Large intestine (tissue), 3 donors: Measurements from ENCODE around the gene AUNIP. TPM values are rescaled to one million over a fixed set of nuclear protein-coding genes. Genes with fewer than 3 reads are reported as not detected.
A peak's percentile ranks its signal among the peaks of the same experiment; 100 is the strongest.

Experiments used
- DNase-seq, 2 donors: peaks; one replicate each; pipeline versions ENCODE4 v3.0.0 to v3.0.0-alpha.2; 2013
- H3K27ac ChIP-seq: one replicate; pipeline ENCODE4 v1.5.1; 2013; ENCODE audit warnings: low read length
- H3K27me3 ChIP-seq: 2 replicates; pipeline ENCODE4 v1.6.1; 2013; ENCODE audit warnings: low read length; ENCODE audit not compliant: control insufficient read depth, insufficient read depth
- H3K36me3 ChIP-seq: 2 replicates; pipeline ENCODE4 v1.6.1; 2013; ENCODE audit warnings: low read length; ENCODE audit not compliant: control insufficient read depth, insufficient read depth
- H3K4me1 ChIP-seq: one replicate; pipeline ENCODE4 v1.6.1; 2013; ENCODE audit warnings: low read length; ENCODE audit not compliant: control insufficient read depth, insufficient read depth
- H3K4me3 ChIP-seq: one replicate; pipeline ENCODE4 v1.5.1; 2013; ENCODE audit warnings: low read length
- H3K9me3 ChIP-seq: one replicate; pipeline ENCODE4 v1.6.1; 2013; ENCODE audit warnings: mild to moderate bottlenecking, low read depth, low read length, moderate library complexity; ENCODE audit not compliant: control insufficient read depth
- WGBS: methylation state at CpG from one replicate; pipeline ENCODE4 v1.1.5; 2013; ENCODE audit warnings: low lambda C conversion rate; ENCODE audit not compliant: insufficient coverage; 5-methylcytosine and 5-hydroxymethylcytosine counted together
- polyA plus RNA-seq: library from polyadenylated mRNA; unstranded; fragments of 120-200 nt; gene quantifications from one replicate; pipeline ENCODE4 v1.2.1, GENCODE V29; 2013

AUNIP gene
- polyA plus RNA-seq, 1 donor: 2.0 TPM

DNA sequence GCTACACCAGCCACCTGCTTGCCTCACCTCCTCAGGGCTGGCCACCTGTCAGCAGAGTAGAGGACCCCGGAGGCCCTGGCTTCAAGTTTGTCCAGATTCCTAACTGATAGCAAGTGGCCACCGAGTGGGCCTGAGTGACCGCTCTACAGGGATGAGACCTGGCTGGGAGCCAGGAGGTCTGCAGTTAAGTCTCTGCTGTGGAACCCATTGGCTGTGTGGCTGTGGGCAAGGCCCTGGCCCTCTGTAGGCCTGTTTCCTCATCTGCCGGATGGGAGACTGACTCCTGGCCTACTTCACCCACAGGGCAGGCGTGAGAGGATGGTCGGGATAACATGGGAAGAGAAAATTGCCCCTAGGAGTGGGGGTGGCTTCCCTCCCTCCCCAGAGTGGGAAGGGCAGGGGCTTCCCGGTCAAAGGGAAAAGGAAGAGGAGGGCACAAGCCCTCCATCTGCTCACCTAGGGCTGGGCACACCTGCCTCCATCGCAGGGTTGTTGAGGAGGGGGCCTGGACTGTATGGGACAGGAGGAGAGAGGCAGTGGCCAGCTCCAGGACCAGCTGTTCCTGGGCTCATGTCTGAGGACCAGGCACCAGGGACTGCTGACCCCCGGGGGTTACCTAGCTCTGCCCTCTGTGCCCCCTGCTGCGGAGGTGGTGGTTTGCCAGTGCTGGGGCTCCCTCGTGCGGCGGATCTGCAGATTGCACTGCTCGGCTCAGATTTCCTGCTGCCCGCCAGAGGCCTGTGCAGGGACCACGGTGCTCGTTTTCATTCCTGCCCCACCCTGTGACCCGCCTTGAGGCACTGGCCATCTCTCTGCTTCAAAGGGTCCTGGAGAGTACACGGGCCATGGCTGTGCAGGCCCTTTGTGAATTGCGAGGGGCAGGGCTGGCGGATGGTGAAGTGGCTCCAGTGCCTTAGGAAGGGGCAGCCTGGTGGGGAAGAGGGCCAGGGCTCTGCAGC lies 48.6 kb downstream of the AUNIP start:
- no peaks in the 10 kb centered on the region for H3K27me3 ChIP-seq
- DNase-seq: peak in 1 of 2 donors; percentile 28
- H3K4me3 ChIP-seq: no peak overlapping the region
- no CpG with 5 or more reads among the region's 21 CpGs for WGBS
- no peaks in the 10 kb centered on the region for H3K9me3 ChIP-seq
- H3K27ac ChIP-seq: no peak overlapping the region
- H3K36me3 ChIP-seq: peaks cover 80% of the 10 kb centered on the region
- no peaks in the 10 kb centered on the region for H3K4me1 ChIP-seq

GRCh38 chr1:25809929-25810328 lies 49.3 kb downstream of the AUNIP start:
- no peak for DNase-seq
- H3K4me3 ChIP-seq: no peak overlapping the region
- no CpG with 5 or more reads among the region's 7 CpGs for WGBS
- H3K36me3 ChIP-seq: peaks cover 80% of the 10 kb centered on the region
- no peaks in the 10 kb centered on the region for H3K4me1 ChIP-seq
- H3K27me3 ChIP-seq: no peaks in the 10 kb centered on the region
- H3K27ac ChIP-seq: no peak overlapping the region
- no peaks in the 10 kb centered on the region for H3K9me3 ChIP-seq

- peaks cover 79% of the 10 kb centered on the region for H3K36me3 ChIP-seq
- no peaks in the 10 kb centered on the region for H3K4me1 ChIP-seq
- no peak for DNase-seq
Observed at GRCh38 chr1:25809283-25809926, 49.9 kb downstream of the AUNIP start.

DNA sequence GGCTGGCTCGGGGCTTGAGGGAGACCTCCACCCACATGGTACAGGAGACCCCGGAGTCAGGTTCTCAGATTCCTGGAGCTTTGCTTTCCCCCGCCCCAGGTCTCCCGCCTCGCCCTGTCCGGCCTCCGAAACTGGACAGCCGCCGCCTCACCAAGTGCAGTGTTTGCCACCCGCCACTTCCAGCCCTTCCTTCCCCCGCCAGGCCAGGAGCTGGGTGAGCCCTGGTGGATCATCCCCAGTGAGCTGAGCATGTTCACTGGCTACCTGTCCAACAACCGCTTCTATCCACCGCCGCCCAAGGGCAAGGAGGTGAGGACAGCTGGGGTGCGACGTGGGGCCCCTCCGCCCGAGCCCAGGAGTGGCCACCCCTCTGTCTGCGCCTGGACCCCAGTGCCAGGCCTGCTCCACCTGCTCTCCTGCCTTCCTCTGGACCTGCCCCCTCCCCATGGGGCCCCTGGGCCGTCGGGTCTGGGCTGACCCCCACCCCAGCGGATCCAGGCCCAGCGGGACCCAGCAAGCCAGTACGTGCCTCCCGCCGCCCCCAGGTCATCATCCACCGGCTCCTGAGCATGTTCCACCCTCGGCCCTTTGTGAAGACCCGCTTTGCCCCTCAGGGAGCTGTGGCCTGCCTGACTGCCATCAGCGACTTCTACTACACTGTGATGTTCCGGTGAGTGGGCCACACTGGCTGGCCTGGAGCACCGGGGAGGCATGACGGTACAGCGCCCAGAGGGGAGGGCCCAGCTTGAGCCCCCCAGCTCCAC lies 50.6 kb downstream of the AUNIP start:
- no peaks in the 10 kb centered on the region for H3K9me3 ChIP-seq
- no peak for DNase-seq
- no peaks in the 10 kb centered on the region for H3K4me1 ChIP-seq
- no CpG with 5 or more reads among the region's 34 CpGs for WGBS
- no peaks in the 10 kb centered on the region for H3K27me3 ChIP-seq
- no peak overlapping the region for H3K27ac ChIP-seq
- H3K36me3 ChIP-seq: peaks cover 71% of the 10 kb centered on the region
- no peak overlapping the region for H3K4me3 ChIP-seq

More at GRCh38 chr1:25809283-25809926, 49.9 kb downstream of the AUNIP start:
- H3K4me3 ChIP-seq: no peak overlapping the region
- no peaks in the 10 kb centered on the region for H3K9me3 ChIP-seq
- H3K27ac ChIP-seq: no peak overlapping the region
- H3K27me3 ChIP-seq: no peaks in the 10 kb centered on the region
- no CpG with 5 or more reads among the region's 18 CpGs for WGBS

DNA sequence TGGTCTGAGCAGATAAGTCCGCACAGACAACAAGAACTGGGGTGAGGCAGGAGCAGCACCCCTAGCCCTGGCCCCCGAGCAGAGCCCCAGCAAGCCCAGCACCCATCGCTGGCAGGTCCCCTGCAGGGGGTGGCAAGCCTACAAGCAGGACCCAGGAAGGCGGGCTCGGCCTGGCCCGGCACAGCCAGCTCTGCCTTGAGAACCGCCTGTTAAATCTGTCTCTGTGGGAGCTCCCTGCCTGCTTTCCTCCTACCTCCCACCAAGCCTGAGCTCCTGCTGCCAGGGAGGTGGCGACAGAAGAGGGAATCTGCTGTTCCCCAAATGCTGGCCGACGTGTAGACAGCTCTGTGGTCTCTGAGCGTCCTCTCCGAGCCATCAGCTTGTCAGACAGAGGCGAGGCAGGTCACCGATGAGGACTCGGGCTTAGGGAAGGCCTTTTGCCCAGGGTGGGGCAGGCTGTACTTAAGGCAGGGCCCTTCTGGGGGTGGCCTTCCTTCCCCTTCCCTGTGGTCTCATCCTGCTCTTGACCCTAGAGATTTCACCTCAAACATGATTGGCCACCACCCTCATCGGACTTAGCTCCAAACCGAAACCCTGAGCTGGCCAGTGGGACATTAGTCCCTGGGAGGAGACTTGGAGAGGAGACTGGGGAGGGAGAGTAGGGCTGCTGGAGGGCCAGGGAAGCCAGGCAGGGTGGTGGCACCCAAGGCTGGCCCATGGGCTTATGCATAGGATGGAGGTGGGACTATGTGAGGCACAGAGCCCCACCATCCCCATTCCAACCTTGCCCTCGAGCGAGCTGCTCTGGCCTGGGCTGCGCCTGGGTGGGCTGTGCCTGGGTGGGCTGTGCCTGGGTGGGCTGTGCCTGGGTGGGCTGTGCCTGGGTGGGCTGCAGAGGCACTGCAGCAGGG lies 51.5 kb downstream of the AUNIP start:
- no peak overlapping the region for H3K27ac ChIP-seq
- H3K9me3 ChIP-seq: no peaks in the 10 kb centered on the region
- no peak for DNase-seq
- H3K4me1 ChIP-seq: no peaks in the 10 kb centered on the region
- no peak overlapping the region for H3K4me3 ChIP-seq
- peaks cover 69% of the 10 kb centered on the region for H3K36me3 ChIP-seq
- H3K27me3 ChIP-seq: no peaks in the 10 kb centered on the region
- no CpG with 5 or more reads among the region's 20 CpGs for WGBS

GRCh38 chr1:25806418-25806817 lies 52.8 kb downstream of the AUNIP start:
- Histone ChIP-seq H3K27ac (no peak overlapping the region), H3K36me3 (peaks cover 60% of the 10 kb centered on the region), H3K4me1 (no peaks in the 10 kb centered on the region), H3K9me3 (no peaks in the 10 kb centered on the region), H3K4me3 (no peak overlapping the region), H3K27me3 (no peaks in the 10 kb centered on the region)
- DNase-seq: no peak
- WGBS: no CpG with 5 or more reads among the region's 4 CpGs

DNA sequence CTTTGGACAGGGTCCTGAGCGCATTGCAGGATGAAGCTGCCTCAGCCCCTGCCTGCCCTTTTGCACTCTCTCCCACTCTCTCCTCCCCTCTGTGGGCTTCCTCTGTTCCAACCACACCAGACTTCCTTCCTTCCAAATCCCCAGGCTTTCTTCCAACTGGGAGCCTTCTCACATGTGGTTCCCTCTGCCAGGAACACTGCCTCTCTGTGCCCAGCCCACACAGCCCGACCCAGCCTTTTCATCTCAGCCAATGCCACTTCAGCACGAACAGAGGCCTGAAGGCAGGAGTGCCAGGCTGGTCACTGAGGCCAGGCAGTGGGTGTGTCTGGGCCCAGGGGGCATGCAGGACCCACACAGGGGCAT lies 53.4 kb downstream of the AUNIP start:
- Histone ChIP-seq H3K4me3 (no peak overlapping the region), H3K9me3 (no peaks in the 10 kb centered on the region), H3K27ac (no peak overlapping the region), H3K4me1 (peaks cover 4% of the 10 kb centered on the region), H3K36me3 (peaks cover 58% of the 10 kb centered on the region), H3K27me3 (no peaks in the 10 kb centered on the region)
- no CpG with 5 or more reads among the region's 3 CpGs for WGBS
- DNase-seq: no peak

- no peaks in the 10 kb centered on the region for H3K27me3 ChIP-seq
- WGBS: no CpG with 5 or more reads among the region's 15 CpGs
- no peaks in the 10 kb centered on the region for H3K9me3 ChIP-seq
- peaks cover 52% of the 10 kb centered on the region for H3K36me3 ChIP-seq
- no peak overlapping the region for H3K27ac ChIP-seq
- no peak overlapping the region for H3K4me3 ChIP-seq
- DNase-seq: no peak
- peaks cover 6% of the 10 kb centered on the region for H3K4me1 ChIP-seq
Observed at GRCh38 chr1:25804964-25805862, 54.0 kb downstream of the AUNIP start.
